Mononuclear cell (primary cell): ENCODE measurements around the gene CCL4. TPM values are rescaled to one million over a fixed set of nuclear protein-coding genes. Genes with fewer than 3 reads are reported as not detected.

ENCODE experiments used
- H3K27me3 ChIP-seq: 2 replicates; pipeline ENCODE4 v1.6.0; 2011; ENCODE audit warnings: low read length, control low read depth; ENCODE audit not compliant: insufficient read depth
- H3K4me1 ChIP-seq: 2 replicates; pipeline ENCODE4 v1.5.1; 2011; ENCODE audit warnings: mild to moderate bottlenecking, low read length, control low read depth; ENCODE audit not compliant: insufficient read depth
- H3K4me3 ChIP-seq: 2 replicates; pipeline ENCODE4 v1.5.1; 2011; ENCODE audit warnings: mild to moderate bottlenecking, low read length, moderate library complexity
- H3K9me3 ChIP-seq: 2 replicates; pipeline ENCODE4 v1.5.1; 2011; ENCODE audit warnings: low read depth, mild to moderate bottlenecking, control low read depth, low read length
- total RNA-seq: library from RNA; depleted of rRNA; stranded (reverse); fragments of >200 nt; gene quantifications from one replicate; pipeline ENCODE4 v1.2.3, GENCODE V29; 2012

The CCL4 gene
- total RNA-seq, 1 donor: 482 TPM

GRCh38 chr17:36136439-36136838 is 32.8 kb downstream of the CCL4 start:
- H3K27me3 ChIP-seq: no peaks in the 10 kb centered on the region
- no peaks in the 10 kb centered on the region for H3K9me3 ChIP-seq
- peaks cover 31% of the 10 kb centered on the region for H3K4me1 ChIP-seq
- no peak overlapping the region for H3K4me3 ChIP-seq

GRCh38 chr17:36142235-36142634 is 38.6 kb downstream of the CCL4 start:
- Histone ChIP-seq H3K27me3 (no peaks in the 10 kb centered on the region), H3K4me3 (no peak overlapping the region), H3K4me1 (peaks cover 1% of the 10 kb centered on the region), H3K9me3 (no peaks in the 10 kb centered on the region)

GRCh38 chr17:36142806-36143205 is 39.2 kb downstream of the CCL4 start:
- Histone ChIP-seq H3K4me3 (no peak overlapping the region), H3K27me3 (no peaks in the 10 kb centered on the region), H3K9me3 (no peaks in the 10 kb centered on the region), H3K4me1 (no peaks in the 10 kb centered on the region)

GRCh38 chr17:36144014-36144413 is 40.4 kb downstream of the CCL4 start:
- no peak overlapping the region for H3K4me3 ChIP-seq
- H3K9me3 ChIP-seq: no peaks in the 10 kb centered on the region
- peaks cover 3% of the 10 kb centered on the region for H3K4me1 ChIP-seq
- H3K27me3 ChIP-seq: no peaks in the 10 kb centered on the region

- no peak overlapping the region for H3K4me3 ChIP-seq
- H3K27me3 ChIP-seq: no peaks in the 10 kb centered on the region
- peaks cover 10% of the 10 kb centered on the region for H3K4me1 ChIP-seq
- H3K9me3 ChIP-seq: no peaks in the 10 kb centered on the region
Measured at GRCh38 chr17:36144981-36145729, 41.5 kb downstream of the CCL4 start.

GRCh38 chr17:36147601-36148000 is 44.0 kb downstream of the CCL4 start:
- Histone ChIP-seq H3K4me3 (no peak overlapping the region), H3K4me1 (peaks cover 10% of the 10 kb centered on the region), H3K27me3 (no peaks in the 10 kb centered on the region), H3K9me3 (no peaks in the 10 kb centered on the region)

GRCh38 chr17:36148559-36149295 is 45.1 kb downstream of the CCL4 start:
- H3K27me3 ChIP-seq: no peaks in the 10 kb centered on the region
- peaks cover 10% of the 10 kb centered on the region for H3K4me1 ChIP-seq
- H3K9me3 ChIP-seq: no peaks in the 10 kb centered on the region
- no peak overlapping the region for H3K4me3 ChIP-seq

- Histone ChIP-seq H3K4me1 (peaks cover 13% of the 10 kb centered on the region), H3K27me3 (no peaks in the 10 kb centered on the region), H3K9me3 (no peaks in the 10 kb centered on the region), H3K4me3 (no peak overlapping the region)
Measured at GRCh38 chr17:36149296-36149820, 45.7 kb downstream of the CCL4 start.

GRCh38 chr17:36151891-36152638 is 48.4 kb downstream of the CCL4 start:
- Histone ChIP-seq H3K4me3 (no peak overlapping the region), H3K27me3 (no peaks in the 10 kb centered on the region), H3K4me1 (peaks cover 13% of the 10 kb centered on the region), H3K9me3 (no peaks in the 10 kb centered on the region)

GRCh38 chr17:36152639-36153120 is 49.1 kb downstream of the CCL4 start:
- no peak overlapping the region for H3K4me3 ChIP-seq
- H3K9me3 ChIP-seq: no peaks in the 10 kb centered on the region
- no peaks in the 10 kb centered on the region for H3K27me3 ChIP-seq
- peaks cover 13% of the 10 kb centered on the region for H3K4me1 ChIP-seq

GRCh38 chr17:36153895-36154610 is 50.4 kb downstream of the CCL4 start:
- Histone ChIP-seq H3K27me3 (no peaks in the 10 kb centered on the region), H3K4me1 (peaks cover 9% of the 10 kb centered on the region), H3K9me3 (no peaks in the 10 kb centered on the region), H3K4me3 (no peak overlapping the region)

Other genes starting within 250 kb of the CCL4 start
- gene HEATR9, start 234.9 kb upstream of the CCL4 start, total RNA-seq: 0.63 TPM
- 139 TPM for gene CCL5, start 223.5 kb upstream of the CCL4 start, total RNA-seq
- gene RDM1, start 173.1 kb upstream of the CCL4 start, total RNA-seq: not detected
- not detected for gene LYZL6, start 160.1 kb upstream of the CCL4 start, total RNA-seq
- gene CCL16, start 122.3 kb upstream of the CCL4 start, total RNA-seq: not detected
- gene CCL14, start 117.1 kb upstream of the CCL4 start, total RNA-seq: not detected
- gene CCL15, start 102.3 kb upstream of the CCL4 start, total RNA-seq: not detected
- gene CCL23, start 85.9 kb upstream of the CCL4 start, total RNA-seq: not detected
- 0.31 TPM for gene CCL18, start 39.6 kb upstream of the CCL4 start, total RNA-seq
- 1,287 TPM for gene CCL3, start 13.7 kb upstream of the CCL4 start, total RNA-seq
- gene TBC1D3B, start 72.8 kb downstream of the CCL4 start, total RNA-seq: not detected
- gene CCL3L1, start 92.9 kb downstream of the CCL4 start, total RNA-seq: 169 TPM
- 7.9 TPM for gene CCL4L2, start 107.2 kb downstream of the CCL4 start, total RNA-seq
- gene TBC1D3I, start 160.7 kb downstream of the CCL4 start, total RNA-seq: not detected
- gene TBC1D3G, start 220.1 kb downstream of the CCL4 start, total RNA-seq: not detected